ENCODE data around the gene RPS27. TPM values are rescaled to one million over a fixed set of nuclear protein-coding genes. Genes with fewer than 3 reads are reported as not detected.

Gene RPS27
- polyA plus RNA-seq, 3 donors: 3,554 to 3,620 (median 3,570) TPM

Other genes with a start within 250 kb of the RPS27 start
- gene SLC27A3, start 215.4 kb upstream of the RPS27 start, polyA plus RNA-seq (ENCODE audit: insufficient read length in 3 of 3): 10 to 100 TPM; 31.5 to 33.3 (median 33.0) TPM
- gene GATAD2B, start 67.8 kb upstream of the RPS27 start, polyA plus RNA-seq (ENCODE audit: insufficient read length in 3 of 3): 10 to 100 TPM; 25.0 to 26.5 (median 25.5) TPM
- 10 to 100 TPM; 24.5 to 27.2 (median 25.2) TPM for gene DENND4B, start 44.0 kb upstream of the RPS27 start, polyA plus RNA-seq (ENCODE audit: insufficient read length in 3 of 3)
- 10 to 100 TPM; 33.9 to 35.2 (median 34.1) TPM for gene CRTC2, start 32.1 kb upstream of the RPS27 start, polyA plus RNA-seq (ENCODE audit: insufficient read length in 3 of 3)
- gene SLC39A1, start 27.2 kb upstream of the RPS27 start, polyA plus RNA-seq (ENCODE audit: insufficient read length in 3 of 3): 10 to 100 TPM; 82.7 to 89.8 (median 89.2) TPM
- 10 to 100 TPM; 31.9 to 37.9 (median 32.3) TPM for gene CREB3L4, start 22.9 kb upstream of the RPS27 start, polyA plus RNA-seq (ENCODE audit: insufficient read length in 3 of 3)
- gene JTB, start 13.1 kb upstream of the RPS27 start, polyA plus RNA-seq (ENCODE audit: insufficient read length in 3 of 3): 100 to 1,000 TPM; 102 to 114 (median 114) TPM
- 100 to 1,000 TPM; 178 to 193 (median 182) TPM for gene RAB13, start 4.4 kb upstream of the RPS27 start, polyA plus RNA-seq (ENCODE audit: insufficient read length in 3 of 3)
- under 1 TPM; 0.03 to 0.04 (median 0.04) TPM for gene NUP210L, start 164.3 kb downstream of the RPS27 start, polyA plus RNA-seq (ENCODE audit: insufficient read length in 3 of 3)
- 100 to 1,000 TPM; 270 to 291 (median 275) TPM for gene TPM3, start 201.3 kb downstream of the RPS27 start, polyA plus RNA-seq (ENCODE audit: insufficient read length in 3 of 3)
- gene CFAP141, start 215.6 kb downstream of the RPS27 start, polyA plus RNA-seq (ENCODE audit: insufficient read length in 3 of 3): not detected
- 100 to 1,000 TPM; 164 to 178 (median 166) TPM for gene UBAP2L, start 230.2 kb downstream of the RPS27 start, polyA plus RNA-seq (ENCODE audit: insufficient read length in 3 of 3)

Measured in right renal cortex interstitium (tissue), 3 donors.